GM23248 (cell line): ENCODE data around the gene TRIO. TPM values are rescaled to one million over a fixed set of nuclear protein-coding genes. Genes with fewer than 3 reads are reported as not detected.
"Not testable (repeated sequence)": the region's sequence is repeated elsewhere in the genome, so short reads cannot be mapped to it uniquely, and the experiment has no call there.

Source experiments
- DNase-seq: peaks from one replicate; pipeline ENCODE4 v3.0.0-alpha.2; 2015
- H2AFZ ChIP-seq: fragments of 200-600 bp; sonication (generic); 2 replicates; pipeline ENCODE4 v1.6.1; 2016; ENCODE audit warnings: antibody characterized with exemption
- H3F3A ChIP-seq: fragments of 200-600 bp; sonication (generic); 2 replicates; pipeline ENCODE4 v1.6.1; 2016; ENCODE audit warnings: mild to moderate bottlenecking, antibody characterized with exemption, mixed run types; ENCODE audit not compliant: insufficient read depth
- H3K27ac ChIP-seq: fragments of 200-600 bp; sonication (generic); 2 replicates; pipeline ENCODE4 v1.5.1; 2016; ENCODE audit warnings: mild to moderate bottlenecking
- H3K27me3 ChIP-seq: fragments of 200-600 bp; sonication (generic); replicated peaks from 2 replicates; pipeline ENCODE4 v1.6.1; 2016; ENCODE audit warnings: mild to moderate bottlenecking; ENCODE audit not compliant: insufficient read depth
- H3K36me3 ChIP-seq: fragments of 200-600 bp; sonication (generic); 2 replicates; pipeline ENCODE4 v1.6.1; 2016; ENCODE audit warnings: low read depth, mild to moderate bottlenecking
- H3K4me1 ChIP-seq: fragments of 200-600 bp; sonication (generic); 2 replicates; pipeline ENCODE4 v1.6.1; 2016; ENCODE audit warnings: mild to moderate bottlenecking; ENCODE audit not compliant: insufficient read depth
- H3K4me2 ChIP-seq: fragments of 200-600 bp; sonication (generic); one replicate; pipeline ENCODE4 v1.6.1; 2016; ENCODE audit warnings: mild to moderate bottlenecking; ENCODE audit not compliant: unreplicated experiment
- H3K4me3 ChIP-seq: fragments of 200-600 bp; sonication (generic); 2 replicates; pipeline ENCODE4 v1.5.1; 2016; ENCODE audit warnings: mild to moderate bottlenecking
- H3K79me2 ChIP-seq: fragments of 200-600 bp; sonication (generic); 2 replicates; pipeline ENCODE4 v1.6.1; 2016; ENCODE audit warnings: mild to moderate bottlenecking; ENCODE audit not compliant: insufficient read depth
- H3K9ac ChIP-seq: fragments of 200-600 bp; sonication (generic); 2 replicates; pipeline ENCODE4 v1.6.1; 2016; ENCODE audit warnings: mild to moderate bottlenecking
- H3K9me2 ChIP-seq: fragments of 200-600 bp; sonication (generic); 2 replicates; pipeline ENCODE4 v1.6.1; 2016; ENCODE audit warnings: mixed run types, mild to moderate bottlenecking, moderate library complexity; ENCODE audit not compliant: insufficient read depth
- H3K9me3 ChIP-seq: fragments of 200-600 bp; sonication (generic); one replicate; pipeline ENCODE4 v1.6.1; 2017; ENCODE audit warnings: low read depth
- H4K20me1 ChIP-seq: fragments of 200-600 bp; sonication (generic); 2 replicates; pipeline ENCODE4 v1.6.0; 2016; ENCODE audit not compliant: insufficient read depth
- EZH2 ChIP-seq: fragments of 200-600 bp; sonication (generic); IDR thresholded peaks from 2 replicates; pipeline ENCODE4 v1.6.1; 2018; ENCODE audit warnings: antibody characterized with exemption, mild to moderate bottlenecking; ENCODE audit not compliant: insufficient read depth, poor library complexity, severe bottlenecking
- EZH2phosphoT487 ChIP-seq: fragments of 200-600 bp; sonication (generic); IDR thresholded peaks from 2 replicates; pipeline ENCODE4 v1.6.1; 2018; ENCODE audit warnings: antibody characterized with exemption, moderate library complexity, mild to moderate bottlenecking, low read depth; ENCODE audit not compliant: insufficient read depth
- WGBS, 2 experiments: methylation state at CpG; one replicate each; pipeline ENCODE4 v1.1.6; 2015 to 2017; ENCODE audit warnings: low lambda C conversion rate in 2 of 2, low coverage in 1 of 2; ENCODE audit errors: missing lambda C conversion rate in 2 of 2; 5-methylcytosine and 5-hydroxymethylcytosine counted together
- in situ Hi-C: fragments of 300-500 bp; cut with MboI; formaldehyde crosslinking; loops from 2 replicates; pipeline ENCODE4 v1.15.0; 2020
- polyA plus RNA-seq: library from polyadenylated mRNA; unstranded; fragments of >200 nt; fragmentation: Nextera tagmentation; extraction: Ambion mirVana; gene quantifications from 2 replicates; pipeline ENCODE4 v1.2.1, GENCODE V29; 2016
- total RNA-seq: library from RNA; depleted of rRNA; stranded (reverse); fragments of >200 nt; shearing (Covaris generic); gene quantifications from 2 replicates; pipeline ENCODE4 v1.2.3, GENCODE V29; 2014

The TRIO gene
- total and polyA plus RNA-seq, 2 experiments from 2014 or later, result 28.1 to 198 TPM

DNA sequence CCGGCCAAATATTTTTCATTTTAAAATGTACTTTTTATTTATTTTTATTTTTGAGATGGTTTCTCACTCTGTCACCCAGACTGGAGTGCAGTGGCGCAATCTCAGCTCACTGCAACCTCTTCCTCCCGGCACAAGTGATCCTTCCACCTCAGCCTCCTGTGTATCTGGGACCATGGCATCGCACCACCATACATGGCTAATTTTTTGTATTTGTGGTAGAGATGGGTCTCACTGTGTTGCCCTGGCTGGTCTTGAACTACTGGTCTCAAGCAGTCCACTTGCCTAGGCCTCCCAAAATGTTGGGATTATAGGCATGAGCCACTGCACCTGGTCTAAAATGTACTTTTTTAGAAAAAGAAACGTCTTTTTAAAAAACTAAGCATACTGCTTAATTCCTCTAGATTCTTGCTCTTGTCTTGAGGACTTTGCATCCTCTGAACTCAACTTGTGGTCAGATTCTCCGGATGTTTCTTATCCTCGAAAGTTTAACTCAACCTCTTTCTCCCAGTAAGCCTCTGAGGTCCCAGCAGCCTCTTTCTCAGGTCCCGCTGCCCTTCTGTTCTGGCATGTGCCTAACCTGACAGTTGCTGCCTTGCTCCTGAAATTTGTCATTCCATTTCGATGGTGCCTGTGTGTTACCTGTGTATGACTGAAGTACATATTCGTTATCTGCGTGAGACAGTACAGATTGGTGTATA lies 63.0 kb downstream of the TRIO start:
- no peak for TF ChIP-seq EZH2
- TF ChIP-seq EZH2phosphoT487, result no peak
- no peak overlapping the region for H3K4me3 ChIP-seq
- H3K9ac ChIP-seq, result no peak overlapping the region
- H4K20me1 ChIP-seq, result no peaks in the 10 kb centered on the region
- WGBS, 2 experiments, result 90 to 91% methylated on average over 11 of the region's 11 CpGs
- DNase-seq, result no peak
- H3K9me2 ChIP-seq, result no peaks in the 10 kb centered on the region
- H3K4me2 ChIP-seq, result peak overlapping the region; percentile 18
- H3K27me3 ChIP-seq, result no peaks in the 10 kb centered on the region
- no peaks in the 10 kb centered on the region for H3K36me3 ChIP-seq
- H3K9me3 ChIP-seq, result no peaks in the 10 kb centered on the region
- no peak overlapping the region for H2AFZ ChIP-seq
- H3K79me2 ChIP-seq, result peaks cover 100% of the 10 kb centered on the region
- peaks cover 97% of the 10 kb centered on the region for H3K4me1 ChIP-seq
- in situ Hi-C loops, result no loop called here
- peaks cover 93% of the 10 kb centered on the region for H3F3A ChIP-seq
- H3K27ac ChIP-seq, result peak overlapping the region; percentile 83

DNA sequence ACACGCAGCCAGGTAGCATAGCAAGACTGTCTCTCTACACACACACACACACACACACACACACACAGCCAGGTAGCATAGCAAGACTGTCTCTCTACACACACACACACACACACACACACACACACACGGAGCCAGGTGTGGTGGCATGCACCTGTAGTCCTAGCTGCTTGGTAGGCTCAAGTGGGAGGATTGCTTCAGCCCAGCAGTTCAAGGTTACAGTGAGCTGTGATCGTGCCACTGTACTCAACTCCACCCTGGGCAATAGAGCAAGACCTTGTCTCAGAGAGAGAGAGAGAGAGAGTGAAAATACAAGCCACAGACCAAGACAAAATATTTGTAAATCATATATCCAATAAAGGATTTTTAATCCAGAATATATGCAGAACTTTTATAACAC lies 64.3 kb downstream of the TRIO start:
- in situ Hi-C loops, H3K9me2 ChIP-seq, H3K9me3 ChIP-seq, H2AFZ ChIP-seq, H3K36me3 ChIP-seq, DNase-seq, H4K20me1 ChIP-seq, H3K27me3 ChIP-seq: not testable (repeated sequence)
- H3K9ac ChIP-seq, result peak overlapping the region; percentile 45
- H3K27ac ChIP-seq, result peak overlapping the region; percentile 86
- whole genome bisulfite sequencing, 2 experiments, result 44 to 65% methylated on average over 1 to 2 of the region's 3 CpGs
- H3K79me2 ChIP-seq, result peaks cover 100% of the 10 kb centered on the region
- peaks cover 94% of the 10 kb centered on the region for H3F3A ChIP-seq
- H3K4me1 ChIP-seq, result peaks cover 97% of the 10 kb centered on the region
- H3K4me2 ChIP-seq, result peak overlapping the region; percentile 50
- H3K4me3 ChIP-seq, result peak overlapping the region; percentile 55

DNA sequence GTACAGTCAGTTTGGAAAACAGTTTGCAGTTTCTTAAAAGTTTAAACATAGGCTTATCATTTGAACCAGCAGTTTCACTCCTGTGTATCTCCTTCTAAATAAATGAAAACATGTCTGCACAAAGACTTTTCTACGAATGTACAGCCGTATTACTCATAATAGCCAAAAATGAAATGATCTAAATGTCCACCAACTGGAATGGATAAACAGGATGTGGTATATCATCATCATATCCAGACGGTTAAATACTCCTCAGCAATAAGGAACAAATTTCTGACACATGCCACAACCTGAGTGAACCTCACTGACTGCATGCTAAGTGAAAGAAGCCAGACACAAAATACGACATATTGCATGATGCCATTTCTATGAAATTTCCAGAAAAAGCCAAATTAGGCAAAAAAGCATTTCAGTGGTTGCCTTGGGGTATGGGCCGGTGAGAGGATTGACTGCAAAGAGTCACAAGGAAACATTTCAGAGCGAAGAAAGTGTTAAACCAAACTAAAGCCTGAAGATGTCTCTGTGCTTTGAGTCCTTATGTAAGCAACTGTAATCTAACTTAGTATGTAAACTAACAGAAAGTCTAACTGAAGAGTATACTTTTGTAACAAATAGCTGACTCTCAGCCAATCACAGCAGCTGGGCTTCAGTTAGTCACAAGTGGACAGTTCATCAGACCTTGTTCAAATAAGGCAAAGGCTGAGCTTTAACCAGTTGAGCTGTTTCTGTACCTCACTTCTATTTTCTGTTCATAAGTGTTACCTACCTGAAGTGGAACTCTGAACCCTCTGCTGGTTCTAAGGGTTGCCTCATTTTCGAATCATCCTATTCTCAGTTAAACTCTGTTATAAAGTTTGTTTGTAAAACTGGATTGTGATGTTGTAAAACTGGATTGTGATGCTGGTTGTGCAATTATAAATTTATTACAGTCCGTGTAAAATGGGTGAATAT lies 65.2 kb downstream of the TRIO start:
- Histone ChIP-seq H4K20me1 (peaks cover 7% of the 10 kb centered on the region; the same call in 1 of the 2 replicates), H3K9me2 (no peaks in the 10 kb centered on the region), H3K4me1 (peaks cover 94% of the 10 kb centered on the region), H3F3A (peaks cover 90% of the 10 kb centered on the region), H3K9me3 (no peaks in the 10 kb centered on the region), H3K36me3 (no peaks in the 10 kb centered on the region), H3K4me2 (peak overlapping the region; percentile 50), H3K4me3 (peak overlapping the region; percentile 55), H3K27ac (peak overlapping the region; percentile 86), H3K9ac (peak overlapping the region; percentile 45), H3K27me3 (no peaks in the 10 kb centered on the region), H3K79me2 (peaks cover 100% of the 10 kb centered on the region), H2AFZ (no peak overlapping the region)
- in situ Hi-C loops, result no loop called here
- WGBS, 2 experiments, result 38 to 40% methylated on average over 8 of the region's 8 CpGs
- TF ChIP-seq EZH2phosphoT487, result 0 out of 2 replicates have a peak, but pooled peaks have one; percentile 51
- TF ChIP-seq EZH2, result no peak
- DNase-seq, result peak; percentile 83

DNA sequence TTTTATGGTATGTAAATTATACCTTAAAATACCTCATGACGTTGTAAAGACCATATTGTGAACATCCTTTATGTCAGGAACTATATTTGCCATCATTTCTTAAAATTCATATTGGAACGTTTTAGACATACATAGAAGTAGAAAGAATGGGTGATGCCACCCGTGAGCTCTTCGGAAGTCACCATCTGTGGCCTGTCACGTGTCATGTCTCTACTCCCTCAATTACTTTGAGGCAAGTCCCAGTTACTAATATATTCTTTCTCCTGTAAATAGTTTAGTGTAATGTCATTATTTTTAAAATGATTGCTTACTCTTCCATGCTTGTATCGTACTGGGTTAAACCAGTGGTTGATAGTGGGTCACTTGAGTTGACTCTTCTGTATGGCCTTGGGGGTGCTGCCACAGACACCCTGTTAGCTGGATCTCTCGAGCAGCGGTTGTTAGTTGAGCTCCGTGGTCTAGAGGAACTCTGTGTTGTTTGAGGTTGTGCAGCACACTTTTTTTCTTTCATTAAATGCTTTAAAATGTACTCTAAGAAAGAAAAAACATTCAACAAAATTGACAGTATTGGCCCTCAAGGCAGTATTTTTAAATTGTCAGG lies 66.2 kb downstream of the TRIO start:
- 89 to 91% methylated on average over 9 of the region's 9 CpGs for WGBS, 2 experiments
- H4K20me1 ChIP-seq, result peaks cover 9% of the 10 kb centered on the region
- in situ Hi-C loops, result no loop called here

More for the DNA sequence above, 66.2 kb downstream of the TRIO start:
- H3K9me2 ChIP-seq, result no peaks in the 10 kb centered on the region
- H2AFZ ChIP-seq, result no peak overlapping the region
- H3K4me2 ChIP-seq, result peak overlapping the region; percentile 6
- H3K27me3 ChIP-seq, result no peaks in the 10 kb centered on the region
- no peak for DNase-seq
- H3K9me3 ChIP-seq, result no peaks in the 10 kb centered on the region
- H3K27ac ChIP-seq, result peak overlapping the region; percentile 86
- TF ChIP-seq EZH2phosphoT487 (no peak), EZH2 (no peak)
- H3K4me3 ChIP-seq, result peak overlapping the region; percentile 55; the same call in 1 of the 2 replicates
- peaks cover 100% of the 10 kb centered on the region for H3K79me2 ChIP-seq
- peaks cover 88% of the 10 kb centered on the region for H3F3A ChIP-seq
- peaks cover 94% of the 10 kb centered on the region for H3K4me1 ChIP-seq
- peaks cover 1% of the 10 kb centered on the region; the same call in 1 of the 2 replicates for H3K36me3 ChIP-seq
- H3K9ac ChIP-seq, result no peak overlapping the region
